Right lobe of liver (tissue), 4 donors: Measurements from ENCODE around the gene LRMDA.

Experiments used
- CTCF ChIP-seq, 4 donors: fragments of 200-600 bp in 3 of 4; fragments of 450-650 bp in 1 of 4; IDR thresholded peaks; one replicate each; pipeline versions ENCODE4 v1.5.1 to v1.8.0; 2016 to 2022; ENCODE audit warnings: antibody characterized with exemption in 4 of 4, mild to moderate bottlenecking in 2 of 4
- POLR2A ChIP-seq: fragments of 450-650 bp; IDR thresholded peaks from one replicate; pipeline ENCODE4 v1.6.1; 2017; ENCODE audit warnings: antibody characterized with exemption, mild to moderate bottlenecking
- donor health status: DM: no; HTN: no; CAD: no.
- donor health status: DM: no; HTN: no; CAD: no.
- donor health status: DM: no; HTN: yes; CAD: no.

- TF ChIP-seq CTCF (IDR thresholded peaks at IDR 0.05), result no peak
- no peak for TF ChIP-seq POLR2A
These were observed 76.9 kb downstream of the LRMDA start for GRCh38 chr10:75508239-75508813.
